Neuronal stem cell (in vitro differentiated cells): Measurements from ENCODE around the gene HTR2B.

Experiments
- DNase-seq: peaks from one replicate; pipeline ENCODE4 v3.0.0-alpha.2; 2013; ENCODE audit warnings: low spot score
- H2AFZ ChIP-seq: one replicate; pipeline ENCODE4 v1.6.1; 2013; ENCODE audit warnings: mild to moderate bottlenecking, low read length, inconsistent platforms
- H2AK5ac ChIP-seq: 2 replicates; pipeline ENCODE4 v1.6.1; 2013; ENCODE audit warnings: low read depth, mild to moderate bottlenecking, inconsistent platforms, low read length, moderate library complexity, mixed read lengths
- H2BK120ac ChIP-seq: 2 replicates; pipeline ENCODE4 v1.6.1; 2013; ENCODE audit warnings: low read depth, mild to moderate bottlenecking, inconsistent platforms, low read length, moderate library complexity, mixed read lengths
- H2BK12ac ChIP-seq: one replicate; pipeline ENCODE4 v1.6.1; 2013; ENCODE audit warnings: low read length, inconsistent platforms
- H2BK15ac ChIP-seq: 2 replicates; pipeline ENCODE4 v1.6.1; 2013; ENCODE audit warnings: mild to moderate bottlenecking, low read length, inconsistent platforms, mixed read lengths
- H2BK5ac ChIP-seq: one replicate; pipeline ENCODE4 v1.6.1; 2013; ENCODE audit warnings: inconsistent platforms, mild to moderate bottlenecking, low read length, moderate library complexity
- H3K14ac ChIP-seq: one replicate; pipeline ENCODE4 v1.6.1; 2013; ENCODE audit warnings: low read length, inconsistent platforms
- H3K18ac ChIP-seq: 2 replicates; pipeline ENCODE4 v1.6.1; 2013; ENCODE audit warnings: low read length, inconsistent platforms
- H3K23ac ChIP-seq: 2 replicates; pipeline ENCODE4 v1.6.1; 2013; ENCODE audit warnings: low read depth, mild to moderate bottlenecking, mixed read lengths, low read length, inconsistent platforms; ENCODE audit not compliant: poor library complexity
- H3K27ac ChIP-seq: replicated peaks from 3 replicates; pipeline ENCODE4 v1.5.1; 2013; ENCODE audit warnings: low read length, inconsistent platforms
- H3K27me3 ChIP-seq, 3 experiments: 2 replicates each; pipeline ENCODE4 v1.6.1; 2013; ENCODE audit warnings: low read length in 3 of 3, mild to moderate bottlenecking in 2 of 3, inconsistent platforms in 1 of 3, low read depth in 1 of 3, mixed read lengths in 1 of 3, moderate library complexity in 1 of 3; ENCODE audit not compliant: control insufficient read depth in 3 of 3, insufficient read depth in 3 of 3
- H3K36me3 ChIP-seq, 2 donors: replicated peaks in 1 of 2; 2 replicates each; pipeline ENCODE4 v1.6.1; 2013; ENCODE audit warnings: low read length in 2 of 2; ENCODE audit not compliant: control insufficient read depth in 2 of 2, insufficient read depth in 2 of 2
- H3K4ac ChIP-seq: 2 replicates; pipeline ENCODE4 v1.6.1; 2013; ENCODE audit warnings: inconsistent platforms, mild to moderate bottlenecking, low read length, moderate library complexity
- H3K4me1 ChIP-seq, 2 donors: 1 replicate in 1 of 2; 2 replicates in 1 of 2; pipeline ENCODE4 v1.6.1; 2013; ENCODE audit warnings: low read length in 2 of 2, low read depth in 1 of 2; ENCODE audit not compliant: control insufficient read depth in 2 of 2, insufficient read depth in 1 of 2
- H3K4me2 ChIP-seq: one replicate; pipeline ENCODE4 v1.6.1; 2013; ENCODE audit warnings: mild to moderate bottlenecking, low read length, inconsistent platforms; ENCODE audit not compliant: insufficient read depth, poor library complexity, severe bottlenecking
- H3K4me3 ChIP-seq, 2 donors: 2 replicates each; pipeline ENCODE4 v1.5.1; 2013; ENCODE audit warnings: low read length in 2 of 2, mild to moderate bottlenecking in 2 of 2, inconsistent platforms in 1 of 2, moderate library complexity in 1 of 2
- H3K79me1 ChIP-seq: one replicate; pipeline ENCODE4 v1.6.1; 2013; ENCODE audit warnings: low read depth, mild to moderate bottlenecking, inconsistent platforms, low read length, moderate library complexity
- H3K9ac ChIP-seq: one replicate; pipeline ENCODE4 v1.6.1; 2013; ENCODE audit warnings: mild to moderate bottlenecking, low read depth, low read length, inconsistent platforms; ENCODE audit not compliant: poor library complexity
- H3K9me3 ChIP-seq, 2 donors: replicated peaks in 1 of 2; 2 replicates each; pipeline versions ENCODE3 to v1.6.1; 2013; ENCODE audit warnings: low read length in 2 of 2, mild to moderate bottlenecking in 2 of 2, inconsistent platforms in 1 of 2, low read depth in 1 of 2, mixed read lengths in 1 of 2, moderate library complexity in 1 of 2; ENCODE audit not compliant: control insufficient read depth in 2 of 2, insufficient read depth in 1 of 2
- H4K8ac ChIP-seq: one replicate; pipeline ENCODE4 v1.6.1; 2013; ENCODE audit warnings: low read depth, mild to moderate bottlenecking, inconsistent platforms, low read length, moderate library complexity
- H4K91ac ChIP-seq: one replicate; pipeline ENCODE4 v1.6.1; 2013; ENCODE audit warnings: low read length, low read depth, mild to moderate bottlenecking, inconsistent platforms; ENCODE audit not compliant: poor library complexity
- WGBS, 2 donors: extraction: QIAGEN DNeasy Blood & Tissue Kit; methylation state at CpG; one replicate each; pipeline ENCODE4 v1.1.7; 2013; ENCODE audit warnings: missing lambda C conversion rate in 2 of 2, mixed read lengths in 1 of 2; ENCODE audit not compliant: insufficient read length in 2 of 2, insufficient replicate concordance in 1 of 2; ENCODE audit errors: extremely low coverage in 2 of 2; 5-methylcytosine and 5-hydroxymethylcytosine counted together

Gene HTR2B

DNA sequence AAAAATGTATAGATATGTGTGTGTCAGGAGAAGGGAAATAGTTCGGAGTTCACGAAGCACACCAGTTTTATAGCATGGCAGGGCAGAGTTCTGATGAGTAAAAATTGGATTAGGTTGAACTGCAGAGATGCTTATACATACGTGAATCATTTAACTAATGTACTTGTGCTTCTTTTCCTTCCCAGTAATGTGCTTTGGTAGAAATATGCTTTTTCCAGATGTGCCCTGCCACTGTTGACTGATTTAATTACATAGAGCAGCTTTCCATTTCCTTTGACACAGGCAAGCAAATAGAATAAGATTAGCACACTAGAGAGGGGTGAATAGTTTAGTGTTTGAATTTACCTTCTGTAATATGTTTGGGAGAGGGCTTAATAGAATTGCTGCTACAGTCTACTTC, 44.6 kb upstream of the HTR2B start:
- H2BK15ac ChIP-seq = no peak overlapping the region
- no peak overlapping the region for H3K27ac ChIP-seq
- H3K4me3 ChIP-seq = no peak overlapping the region

DNA sequence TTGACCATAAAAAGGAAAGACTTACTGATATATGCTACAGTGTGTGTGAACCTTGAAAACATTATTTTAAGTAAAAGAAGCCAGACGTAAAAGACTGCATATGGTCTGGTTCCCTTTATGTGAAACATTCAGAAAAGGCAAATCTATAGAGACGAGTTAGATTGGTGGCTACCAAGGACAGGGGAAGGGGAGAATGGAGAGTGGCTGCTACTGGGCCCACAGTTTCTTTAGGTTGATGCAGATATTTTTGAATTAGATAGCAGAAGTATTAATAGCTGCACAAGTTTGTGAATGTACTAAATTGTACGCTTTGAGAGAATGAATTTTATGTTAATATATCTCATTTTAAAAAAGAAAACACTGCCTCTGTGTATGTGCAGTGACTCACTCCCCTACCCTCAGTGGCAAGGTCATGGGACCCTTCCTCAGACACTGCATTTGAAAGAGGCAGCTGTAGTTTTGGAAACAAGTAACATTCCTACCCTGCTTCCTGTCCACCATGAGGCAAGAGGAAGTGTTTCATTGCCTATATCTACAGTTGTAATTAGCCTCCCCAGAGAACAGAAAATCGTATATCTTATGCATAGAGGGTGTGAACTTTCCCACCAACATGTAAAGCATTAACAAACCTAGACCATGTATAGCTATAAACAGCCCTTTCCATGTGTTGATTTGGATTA, 43.8 kb upstream of the HTR2B start:
- Histone ChIP-seq H3K9ac (no peak overlapping the region), H4K8ac (no peak overlapping the region), H3K9me3 (no peaks in the 10 kb centered on the region), H3K27me3 (no peaks in the 10 kb centered on the region), H2BK5ac (no peak overlapping the region), H2AFZ (no peak overlapping the region), H3K4me1 (no peaks in the 10 kb centered on the region), H2BK120ac (no peak overlapping the region), H3K23ac (no peak overlapping the region), H2AK5ac (no peak overlapping the region), H3K18ac (no peak overlapping the region), H3K4me3 (no peak overlapping the region), H4K91ac (no peak overlapping the region), H3K27ac (no peak overlapping the region), H3K4me2 (no peak overlapping the region), H3K4ac (no peak overlapping the region), H2BK15ac (no peak overlapping the region), H3K79me1 (no peaks in the 10 kb centered on the region), H3K14ac (no peak overlapping the region), H2BK12ac (no peak overlapping the region), H3K36me3 (peaks cover 14 to 97% of the 10 kb centered on the region in 2 donors)
- DNase-seq = no peak
- WGBS, 2 donors = no CpG with 5 or more reads among the region's 4 CpGs

More for the DNA sequence above, 44.6 kb upstream of the HTR2B start:
- Histone ChIP-seq H3K14ac (no peak overlapping the region), H2AFZ (no peak overlapping the region), H3K18ac (no peak overlapping the region), H3K4me2 (no peak overlapping the region), H2BK5ac (no peak overlapping the region), H3K4me1 (no peaks in the 10 kb centered on the region), H4K91ac (no peak overlapping the region), H3K9me3 (no peaks in the 10 kb centered on the region), H3K79me1 (no peaks in the 10 kb centered on the region), H3K23ac (no peak overlapping the region), H3K4ac (no peak overlapping the region), H3K9ac (no peak overlapping the region), H4K8ac (no peak overlapping the region), H2BK120ac (no peak overlapping the region), H3K27me3 (no peaks in the 10 kb centered on the region), H2AK5ac (no peak overlapping the region), H3K36me3 (peaks cover 14 to 97% of the 10 kb centered on the region in 2 donors), H2BK12ac (no peak overlapping the region)
- WGBS, 2 donors = no CpG with 5 or more reads among the region's 3 CpGs
- no peak for DNase-seq

DNA sequence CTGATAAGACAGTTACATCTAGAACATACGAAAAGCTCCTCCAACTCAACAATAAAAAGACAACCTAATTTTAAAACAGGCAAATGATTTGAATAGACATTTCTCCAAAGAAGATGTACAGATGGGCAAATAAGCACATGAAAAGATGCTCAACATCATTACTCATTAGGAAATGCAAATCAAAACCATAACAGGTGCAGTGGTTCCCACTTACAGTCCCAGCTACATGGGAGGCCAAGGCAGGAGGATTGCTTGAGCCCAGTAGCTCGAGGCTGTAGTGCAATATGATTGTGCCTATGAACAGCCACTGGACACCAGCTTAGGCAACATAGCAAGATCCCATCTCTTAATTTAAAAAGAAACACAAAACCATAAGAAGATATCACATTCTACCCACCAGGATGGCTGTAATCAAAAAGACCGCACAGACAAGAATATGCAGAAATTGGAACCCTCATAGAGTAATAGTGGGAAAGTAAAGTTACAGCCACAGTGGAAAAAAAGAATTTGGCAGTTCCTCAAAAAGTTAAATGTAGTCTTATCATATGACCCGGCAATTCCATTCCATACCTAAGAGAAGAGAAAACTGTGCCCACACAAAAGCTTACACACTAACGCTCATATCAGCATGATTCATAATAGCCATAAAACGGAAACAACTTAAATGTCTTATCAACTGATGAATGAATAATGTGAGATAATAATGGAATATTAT, 43.1 kb upstream of the HTR2B start:
- Histone ChIP-seq H3K23ac (no peak overlapping the region), H3K4me2 (no peak overlapping the region), H2BK5ac (no peak overlapping the region), H3K9me3 (no peaks in the 10 kb centered on the region), H3K27me3 (no peaks in the 10 kb centered on the region), H3K4me1 (no peaks in the 10 kb centered on the region), H2BK120ac (no peak overlapping the region), H3K36me3 (peaks cover 14 to 97% of the 10 kb centered on the region in 2 donors), H3K27ac (no peak overlapping the region), H3K9ac (no peak overlapping the region), H3K14ac (no peak overlapping the region), H3K18ac (no peak overlapping the region), H2BK15ac (no peak overlapping the region), H4K8ac (no peak overlapping the region), H4K91ac (no peak overlapping the region), H3K79me1 (no peaks in the 10 kb centered on the region), H2BK12ac (no peak overlapping the region), H3K4ac (no peak overlapping the region), H2AK5ac (no peak overlapping the region), H2AFZ (no peak overlapping the region), H3K4me3 (no peak overlapping the region)
- DNase-seq = no peak
- no CpG with 5 or more reads among the region's 6 CpGs for WGBS, 2 donors

DNA sequence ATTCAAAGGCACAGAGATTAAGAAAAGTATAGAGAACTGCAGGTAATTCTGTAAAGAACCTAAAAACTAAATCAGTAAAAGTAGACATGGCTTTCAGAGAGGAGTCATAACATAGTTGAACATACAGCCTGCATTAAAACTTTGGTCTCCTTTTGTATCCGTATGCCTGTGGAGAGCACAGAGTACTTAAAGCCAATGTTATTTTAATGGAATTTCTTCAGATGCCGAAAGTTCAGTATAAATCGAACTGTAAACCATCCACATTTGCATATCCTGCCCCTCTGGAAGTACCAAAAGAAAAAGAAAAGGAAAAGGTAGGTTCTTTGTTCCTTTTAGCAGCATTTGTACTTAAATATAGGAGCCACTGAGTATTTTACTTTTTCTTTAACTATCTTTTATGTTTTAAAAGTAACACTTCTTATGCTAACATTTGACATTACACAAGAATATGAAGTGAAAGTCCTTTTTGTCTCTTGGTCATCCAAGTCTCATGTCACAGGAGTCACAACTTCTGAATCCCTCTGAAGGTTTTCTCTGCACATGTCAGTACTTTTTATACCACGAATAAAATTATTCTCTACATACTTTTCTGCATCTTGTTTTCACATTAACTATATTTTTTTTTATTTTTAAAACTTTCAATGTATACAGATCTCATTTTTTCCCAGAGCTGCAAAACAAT, 38.7 kb upstream of the HTR2B start:
- no peak overlapping the region for H2BK15ac ChIP-seq
- no peak overlapping the region for H3K14ac ChIP-seq
- no peaks in the 10 kb centered on the region for H3K4me1 ChIP-seq
- H4K91ac ChIP-seq = no peak overlapping the region
- no peak overlapping the region for H3K23ac ChIP-seq
- DNase-seq = no peak
- no peak overlapping the region for H4K8ac ChIP-seq
- no peak overlapping the region for H2BK12ac ChIP-seq
- no peak overlapping the region for H3K18ac ChIP-seq
- no peaks in the 10 kb centered on the region for H3K27me3 ChIP-seq
- no peak overlapping the region for H2BK120ac ChIP-seq
- no peak overlapping the region for H3K4me2 ChIP-seq
- H2AK5ac ChIP-seq = no peak overlapping the region
- no peaks in the 10 kb centered on the region for H3K79me1 ChIP-seq
- no peak overlapping the region for H2BK5ac ChIP-seq
- 100% methylated on average over 1 of the region's 4 CpGs; no CpG with 5 or more reads in 1 of the 2 donors for WGBS, 2 donors
- H2AFZ ChIP-seq = no peak overlapping the region
- H3K27ac ChIP-seq = no peak overlapping the region
- peaks cover 9 to 89% of the 10 kb centered on the region in 2 donors for H3K36me3 ChIP-seq
- no peak overlapping the region for H3K9ac ChIP-seq
- H3K4me3 ChIP-seq = no peak overlapping the region
- H3K9me3 ChIP-seq = no peaks in the 10 kb centered on the region
- H3K4ac ChIP-seq = no peak overlapping the region
